ENCODE results near the gene LBX1.

Gene LBX1

GRCh38 chr10:101233863-101234262, 4.6 kb upstream of the LBX1 start:
- H3K36me3 ChIP-seq (ENCODE audit: low read depth): no peaks in the 10 kb centered on the region
- no peaks in the 10 kb centered on the region for H3K4me1 ChIP-seq (ENCODE audit: insufficient read depth, poor library complexity, severe bottlenecking)
- peaks cover 100% of the 10 kb centered on the region for H3K27me3 ChIP-seq (ENCODE audit: insufficient read depth, poor library complexity, severe bottlenecking)
- H3K4me3 ChIP-seq (ENCODE audit: severe bottlenecking): no peak overlapping the region
- ATAC-seq (ENCODE audit: low read depth) (no peak), DNase-seq (ENCODE audit: low spot score) (no peak)
- H3K27ac ChIP-seq (ENCODE audit: poor library complexity, severe bottlenecking): no peak overlapping the region
- H3K9me3 ChIP-seq (ENCODE audit: severe bottlenecking): no peaks in the 10 kb centered on the region
- no peak for TF ChIP-seq CTCF (IDR thresholded peaks at IDR 0.05; ENCODE audit: poor library complexity, severe bottlenecking)

DNA sequence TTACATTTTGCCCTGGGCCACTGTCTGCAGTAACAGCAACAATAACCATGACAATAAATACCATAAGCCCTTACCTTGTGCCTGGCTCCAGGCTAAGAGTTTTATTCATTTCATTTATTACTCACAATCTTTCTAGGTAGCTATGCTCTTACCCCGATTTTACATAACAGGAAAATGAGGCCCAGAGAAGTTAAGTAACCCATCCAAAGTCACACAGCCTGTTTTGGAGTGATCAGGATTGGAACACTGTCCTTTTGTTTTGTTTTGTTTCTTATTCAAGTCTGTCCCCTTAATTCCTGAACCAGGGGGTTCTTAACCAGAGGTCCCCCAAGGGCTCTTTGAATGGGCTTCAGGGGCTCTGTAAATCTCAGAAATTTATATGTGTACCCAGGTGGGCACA, 4.2 kb upstream of the LBX1 start:
- H3K9me3 ChIP-seq (ENCODE audit: severe bottlenecking): no peaks in the 10 kb centered on the region
- DNase-seq (ENCODE audit: low spot score) (no peak), ATAC-seq (ENCODE audit: low read depth) (no peak)
- peaks cover 99% of the 10 kb centered on the region for H3K27me3 ChIP-seq (ENCODE audit: insufficient read depth, poor library complexity, severe bottlenecking)
- no peak for TF ChIP-seq CTCF (IDR thresholded peaks at IDR 0.05; ENCODE audit: poor library complexity, severe bottlenecking)
- H3K4me3 ChIP-seq (ENCODE audit: severe bottlenecking): no peak overlapping the region
- no peak overlapping the region for H3K27ac ChIP-seq (ENCODE audit: poor library complexity, severe bottlenecking)
- no peaks in the 10 kb centered on the region for H3K4me1 ChIP-seq (ENCODE audit: insufficient read depth, poor library complexity, severe bottlenecking)
- H3K36me3 ChIP-seq (ENCODE audit: low read depth): no peaks in the 10 kb centered on the region

DNA sequence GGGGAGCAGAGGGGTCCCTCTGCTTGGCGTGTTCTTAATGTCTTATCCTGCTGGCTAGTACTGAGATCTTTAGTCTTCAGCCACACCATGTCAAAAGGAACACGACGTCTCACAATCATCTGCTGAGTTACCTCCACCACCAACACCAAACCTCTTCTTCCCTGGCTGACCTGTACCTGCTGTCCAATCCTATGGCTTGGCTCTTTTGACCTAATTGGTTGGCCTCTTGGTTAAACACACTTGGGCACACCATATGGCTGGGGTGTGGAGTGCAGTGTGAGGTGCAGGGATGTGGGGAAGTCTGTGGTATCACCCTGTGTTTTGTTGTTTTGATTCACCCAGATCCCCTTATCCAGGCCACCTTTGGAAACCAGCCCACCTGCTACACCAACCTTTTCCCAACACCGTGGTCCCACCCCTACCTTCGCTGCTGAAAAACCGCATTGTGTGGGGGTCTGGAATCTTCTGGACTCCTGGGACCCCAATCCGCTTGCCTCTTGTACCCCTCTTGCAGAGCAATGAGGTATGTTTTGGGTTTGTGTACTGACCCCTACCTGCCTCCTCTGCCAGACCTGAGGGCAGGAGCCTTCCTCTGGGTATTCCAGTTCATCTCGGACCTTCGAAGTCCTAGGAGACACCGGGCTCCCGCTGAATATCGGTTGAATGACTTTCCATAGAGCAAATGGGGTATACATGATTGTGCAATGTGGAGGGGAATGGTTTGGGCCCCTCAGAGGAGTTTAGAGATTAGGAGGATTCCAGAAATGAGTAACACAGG, 2.8 kb upstream of the LBX1 start:
- Histone ChIP-seq H3K36me3 (ENCODE audit: low read depth) (no peaks in the 10 kb centered on the region), H3K9me3 (ENCODE audit: severe bottlenecking) (no peaks in the 10 kb centered on the region), H3K4me1 (ENCODE audit: insufficient read depth, poor library complexity, severe bottlenecking) (no peaks in the 10 kb centered on the region), H3K4me3 (ENCODE audit: severe bottlenecking) (no peak overlapping the region), H3K27me3 (ENCODE audit: insufficient read depth, poor library complexity, severe bottlenecking) (peaks cover 99% of the 10 kb centered on the region), H3K27ac (ENCODE audit: poor library complexity, severe bottlenecking) (no peak overlapping the region)
- ATAC-seq (ENCODE audit: low read depth) (no peak), DNase-seq (ENCODE audit: low spot score) (no peak)
- no peak for TF ChIP-seq CTCF (IDR thresholded peaks at IDR 0.05; ENCODE audit: poor library complexity, severe bottlenecking)

DNA sequence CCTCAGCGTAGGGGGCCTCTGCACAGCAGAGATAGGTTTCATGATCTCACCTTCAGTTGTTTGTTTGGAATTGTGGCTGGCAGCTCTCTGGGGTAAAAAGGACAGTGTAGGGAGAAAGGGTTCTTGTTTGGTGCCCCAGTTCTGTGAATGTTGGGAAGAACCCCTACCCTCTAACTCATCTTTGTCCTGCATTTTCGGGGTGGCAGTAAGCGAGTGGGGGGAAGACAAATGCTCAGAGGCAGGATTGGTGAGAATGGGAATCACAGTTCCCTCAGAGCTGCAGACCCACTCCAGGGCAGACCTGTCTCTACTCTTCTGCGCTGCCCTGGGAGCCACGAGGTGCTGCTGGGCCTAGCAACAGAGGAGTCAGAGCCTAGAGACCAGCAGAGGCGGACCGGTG, 1.8 kb upstream of the LBX1 start:
- H3K9me3 ChIP-seq (ENCODE audit: severe bottlenecking): no peaks in the 10 kb centered on the region
- no peak for TF ChIP-seq CTCF (IDR thresholded peaks at IDR 0.05; ENCODE audit: poor library complexity, severe bottlenecking)
- no peak for ATAC-seq (ENCODE audit: low read depth)
- H3K4me3 ChIP-seq (ENCODE audit: severe bottlenecking): no peak overlapping the region
- no peak overlapping the region for H3K27ac ChIP-seq (ENCODE audit: poor library complexity, severe bottlenecking)
- no peaks in the 10 kb centered on the region for H3K4me1 ChIP-seq (ENCODE audit: insufficient read depth, poor library complexity, severe bottlenecking)
- DNase-seq (ENCODE audit: low spot score): no peak
- peaks cover 99% of the 10 kb centered on the region for H3K27me3 ChIP-seq (ENCODE audit: insufficient read depth, poor library complexity, severe bottlenecking)
- no peaks in the 10 kb centered on the region for H3K36me3 ChIP-seq (ENCODE audit: low read depth)

DNA sequence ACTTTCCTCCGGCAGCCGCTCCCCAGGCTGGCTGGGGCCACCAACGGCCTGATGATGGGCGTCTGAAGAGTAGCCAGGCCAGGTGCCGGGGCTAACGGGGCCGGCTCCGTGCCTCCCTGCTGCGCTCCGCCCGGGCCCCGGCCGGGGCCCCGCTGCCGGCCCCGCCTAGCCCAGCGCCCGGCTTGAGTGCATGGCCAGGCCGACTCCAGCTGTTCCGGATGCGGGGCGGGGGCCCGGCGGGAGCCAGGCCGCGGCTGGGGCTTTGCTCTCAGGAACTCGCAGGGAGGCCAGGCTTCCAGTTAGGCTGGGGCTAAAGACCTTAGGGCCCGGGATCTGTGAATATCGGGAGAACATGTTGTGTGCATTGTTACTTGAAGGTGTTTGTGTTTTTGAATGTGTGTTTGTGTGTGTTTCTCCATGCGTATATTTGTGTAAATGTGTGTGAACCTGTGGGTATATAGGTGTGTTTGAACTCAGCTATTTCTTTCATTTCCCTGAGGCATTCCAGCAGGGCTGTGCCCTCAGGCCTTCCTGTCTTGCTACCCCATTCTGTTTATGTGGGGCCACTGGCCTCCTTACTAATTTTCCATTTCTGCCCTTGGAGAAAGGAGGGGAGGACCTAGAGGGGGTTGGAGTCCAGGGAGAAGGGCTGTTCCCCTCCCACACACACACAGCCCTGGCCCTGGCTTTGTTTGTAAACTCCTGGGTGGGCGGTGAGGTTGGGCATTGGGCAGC, 1.1 kb upstream of the LBX1 start:
- peaks cover 99% of the 10 kb centered on the region for H3K27me3 ChIP-seq (ENCODE audit: insufficient read depth, poor library complexity, severe bottlenecking)
- DNase-seq (ENCODE audit: low spot score) (no peak), ATAC-seq (ENCODE audit: low read depth) (peak; percentile 28; the same call in 2 of the 3 replicates)
- no peak for TF ChIP-seq CTCF (IDR thresholded peaks at IDR 0.05; ENCODE audit: poor library complexity, severe bottlenecking)
- no peak overlapping the region for H3K27ac ChIP-seq (ENCODE audit: poor library complexity, severe bottlenecking)
- no peaks in the 10 kb centered on the region for H3K36me3 ChIP-seq (ENCODE audit: low read depth)
- H3K9me3 ChIP-seq (ENCODE audit: severe bottlenecking): no peaks in the 10 kb centered on the region
- no peaks in the 10 kb centered on the region for H3K4me1 ChIP-seq (ENCODE audit: insufficient read depth, poor library complexity, severe bottlenecking)
- H3K4me3 ChIP-seq (ENCODE audit: severe bottlenecking): no peak overlapping the region
